HG02938 (cell line): Measurements from ENCODE around the gene FCRL6.

Experiments used
- ATAC-seq: cut with Tn5 transposase; IDR thresholded peaks from one replicate; pipeline ENCODE4 v1.9.1; 2021; ENCODE audit warnings: mild to moderate bottlenecking, moderate library complexity; ENCODE audit not compliant: unreplicated experiment

The FCRL6 gene, protein sequence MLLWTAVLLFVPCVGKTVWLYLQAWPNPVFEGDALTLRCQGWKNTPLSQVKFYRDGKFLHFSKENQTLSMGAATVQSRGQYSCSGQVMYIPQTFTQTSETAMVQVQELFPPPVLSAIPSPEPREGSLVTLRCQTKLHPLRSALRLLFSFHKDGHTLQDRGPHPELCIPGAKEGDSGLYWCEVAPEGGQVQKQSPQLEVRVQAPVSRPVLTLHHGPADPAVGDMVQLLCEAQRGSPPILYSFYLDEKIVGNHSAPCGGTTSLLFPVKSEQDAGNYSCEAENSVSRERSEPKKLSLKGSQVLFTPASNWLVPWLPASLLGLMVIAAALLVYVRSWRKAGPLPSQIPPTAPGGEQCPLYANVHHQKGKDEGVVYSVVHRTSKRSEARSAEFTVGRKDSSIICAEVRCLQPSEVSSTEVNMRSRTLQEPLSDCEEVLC

DNA sequence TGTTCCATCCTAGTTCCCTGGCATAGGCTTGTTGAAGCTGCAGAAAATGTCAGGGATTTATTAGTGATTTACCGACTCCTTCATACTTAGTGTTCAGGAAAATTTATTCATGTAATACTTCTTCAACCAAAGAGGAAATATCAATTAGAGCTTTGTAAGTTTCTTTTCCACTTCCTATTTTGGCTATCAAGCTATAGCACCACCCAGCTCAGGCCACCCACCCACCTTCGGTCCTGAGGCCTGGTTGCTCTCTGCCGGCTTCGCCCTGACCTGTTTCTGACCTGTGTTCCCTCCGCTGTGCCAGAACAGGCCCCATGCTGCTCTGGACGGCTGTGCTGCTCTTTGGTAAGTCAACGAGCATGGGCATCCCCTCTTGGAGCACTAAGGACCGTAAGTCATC is at the start of gene FCRL6:
Gene FCRL6 (plus strand): TSS at position 250 of the 400 bp plus-strand sequence. CDS start 65 bp downstream, at position 315.
- ATAC-seq = no peak

DNA sequence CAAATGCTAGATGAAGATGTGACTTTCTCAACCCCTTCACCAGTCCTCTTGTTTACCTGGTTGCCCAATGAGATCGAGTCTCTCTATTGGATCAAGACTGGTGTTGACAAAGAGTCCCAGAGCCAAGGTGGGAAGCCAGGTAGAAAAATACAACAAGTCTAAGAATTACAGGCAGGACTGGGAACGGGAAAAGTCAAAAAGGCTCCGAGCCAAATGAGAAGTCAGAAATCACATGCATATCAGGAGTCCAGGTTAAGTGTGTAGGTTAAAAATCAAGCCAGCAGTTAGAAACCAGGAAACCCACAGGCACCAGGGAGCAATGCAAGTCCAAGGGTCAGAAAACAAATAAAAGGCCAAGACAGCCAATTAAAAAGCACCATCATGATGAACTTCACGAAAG is 48.8 kb upstream of the FCRL6 start:
- ATAC-seq = no peak

DNA sequence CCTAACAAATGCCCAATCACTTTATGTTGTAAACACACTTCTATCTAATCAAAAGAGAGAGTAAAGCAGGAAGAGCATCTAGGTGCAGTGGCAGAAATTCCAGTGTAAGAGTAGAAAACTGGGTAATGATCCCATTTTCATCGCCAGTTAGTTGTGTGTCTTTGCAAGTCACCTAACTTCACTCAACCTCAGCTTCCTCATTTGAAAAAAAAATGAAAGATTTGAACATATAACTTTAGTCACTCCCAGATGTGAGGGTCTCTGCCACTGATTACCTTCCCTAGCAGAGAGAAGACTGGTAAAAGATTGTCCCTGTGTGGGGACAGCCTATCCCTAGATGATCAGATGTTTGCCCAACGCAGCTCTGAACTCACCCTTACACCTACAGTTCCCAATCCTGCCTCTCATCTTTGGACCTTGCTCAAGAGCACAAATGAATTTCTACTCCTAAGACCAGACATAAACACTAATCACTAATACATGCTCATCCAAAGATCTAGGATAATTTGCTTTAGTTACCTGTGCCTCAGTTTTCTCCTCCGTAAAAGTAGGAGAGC is 46.6 kb upstream of the FCRL6 start:
- no peak for ATAC-seq

DNA sequence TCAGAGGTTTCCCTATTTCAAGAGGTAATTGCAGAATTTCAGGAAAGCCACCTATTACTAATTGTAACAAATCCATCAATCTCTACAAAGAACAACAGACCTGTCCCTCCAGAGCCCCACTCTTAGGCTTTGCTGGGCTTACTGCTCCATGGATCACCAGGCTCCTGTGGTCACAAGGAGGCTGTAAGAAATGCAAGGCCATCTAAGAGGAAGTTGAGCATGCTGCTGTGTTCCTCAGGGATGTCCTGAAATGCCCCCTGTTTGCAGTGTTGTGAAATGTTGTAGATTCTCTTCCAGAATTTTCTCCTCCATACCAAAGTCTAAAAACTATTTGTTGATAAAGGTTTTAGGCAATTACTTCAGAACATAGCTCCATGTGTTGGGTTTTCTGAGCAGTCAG is 45.8 kb upstream of the FCRL6 start:
- ATAC-seq = no peak

DNA sequence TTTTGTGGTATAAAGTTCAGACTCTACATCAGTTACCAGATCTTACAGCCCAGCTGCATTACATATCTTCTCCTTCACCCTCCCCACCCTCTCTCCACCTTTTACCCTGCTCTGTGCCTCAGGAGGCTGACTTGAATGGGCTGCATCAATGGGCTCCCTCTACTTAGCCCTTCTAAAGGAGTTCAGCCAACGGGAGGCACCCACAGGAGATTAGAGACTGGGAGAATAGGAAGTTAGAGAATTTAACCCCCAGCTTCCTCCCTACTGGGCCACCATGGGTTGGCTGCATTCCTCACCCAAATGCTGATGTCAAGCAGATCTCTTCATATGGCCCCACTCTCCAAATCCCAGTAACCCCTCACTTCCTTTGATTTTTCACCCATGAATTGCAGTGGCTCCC is 38.5 kb upstream of the FCRL6 start:
- no peak for ATAC-seq

DNA sequence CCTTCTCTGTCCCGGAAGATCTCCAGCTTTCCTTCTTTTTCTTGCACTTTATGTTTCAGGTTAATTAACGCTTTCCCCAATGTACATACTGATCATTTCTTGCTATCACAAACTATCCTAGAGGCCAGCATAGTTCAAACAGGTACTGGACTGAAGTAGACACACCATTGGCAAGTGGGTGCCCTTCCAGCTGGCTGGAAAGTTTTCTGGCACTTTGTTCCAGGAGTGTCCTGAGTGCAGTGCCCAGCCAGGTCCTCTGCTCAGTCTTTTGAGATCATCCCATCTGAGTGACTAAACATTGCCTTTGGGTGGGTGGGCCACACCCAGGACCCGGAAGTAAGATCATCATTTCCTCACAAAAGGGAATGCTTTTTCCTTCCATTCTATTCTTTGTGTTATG is 36.4 kb upstream of the FCRL6 start:
- ATAC-seq = no peak

DNA sequence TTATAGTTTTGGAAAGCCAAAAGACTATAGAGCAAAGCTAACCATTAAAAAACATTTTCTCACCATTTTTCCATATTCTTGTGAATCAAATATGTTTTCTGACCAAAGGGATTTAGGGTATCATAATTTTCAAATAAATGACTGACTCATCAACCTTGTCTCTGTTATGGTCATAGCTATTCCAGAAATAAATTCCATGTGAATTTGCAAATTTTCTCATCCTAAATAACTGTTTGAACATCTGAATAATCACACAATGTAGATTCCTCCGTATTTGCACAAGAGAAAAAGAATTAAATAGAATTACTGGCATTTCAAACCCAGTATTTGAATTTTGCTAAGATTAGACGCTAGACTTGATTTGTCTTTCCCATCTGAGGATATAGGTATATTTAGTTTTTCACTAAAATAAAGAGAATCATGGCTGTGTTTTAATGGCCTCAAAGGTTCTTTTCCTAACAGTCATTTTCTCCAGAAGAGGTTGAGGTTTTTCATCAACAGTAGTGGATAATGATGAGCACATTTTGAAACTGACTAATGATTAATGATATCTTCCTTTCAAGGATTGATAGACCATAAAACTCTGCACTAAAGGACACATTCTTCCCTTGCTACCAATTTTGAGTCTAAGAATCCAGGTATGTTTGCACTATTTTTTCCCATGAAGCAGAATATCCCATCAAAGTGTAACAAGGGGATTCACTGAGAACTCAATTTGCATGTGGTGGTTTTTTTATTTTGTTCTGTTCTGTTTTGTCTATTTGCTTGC is 30.8 kb upstream of the FCRL6 start:
- ATAC-seq = no peak

DNA sequence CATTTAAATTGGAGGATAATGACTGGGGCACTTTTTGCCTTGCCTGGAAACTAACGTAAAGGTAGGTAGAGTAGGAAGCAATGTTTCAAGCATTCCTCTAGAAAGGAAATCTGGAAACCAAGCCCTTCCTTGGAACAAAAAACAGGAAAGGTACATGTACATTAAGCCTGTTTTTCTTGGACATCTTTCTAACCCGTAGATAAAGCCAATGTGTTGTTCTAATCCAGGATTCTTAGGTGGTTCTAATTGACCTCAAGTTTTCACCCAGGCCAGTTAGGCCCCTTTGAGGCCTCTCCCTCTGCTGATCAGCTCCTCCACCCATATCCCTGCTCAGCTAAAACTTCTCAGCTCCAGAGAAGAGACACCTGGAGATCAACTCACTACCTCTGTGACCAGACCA is 27.7 kb upstream of the FCRL6 start:
- no peak for ATAC-seq

DNA sequence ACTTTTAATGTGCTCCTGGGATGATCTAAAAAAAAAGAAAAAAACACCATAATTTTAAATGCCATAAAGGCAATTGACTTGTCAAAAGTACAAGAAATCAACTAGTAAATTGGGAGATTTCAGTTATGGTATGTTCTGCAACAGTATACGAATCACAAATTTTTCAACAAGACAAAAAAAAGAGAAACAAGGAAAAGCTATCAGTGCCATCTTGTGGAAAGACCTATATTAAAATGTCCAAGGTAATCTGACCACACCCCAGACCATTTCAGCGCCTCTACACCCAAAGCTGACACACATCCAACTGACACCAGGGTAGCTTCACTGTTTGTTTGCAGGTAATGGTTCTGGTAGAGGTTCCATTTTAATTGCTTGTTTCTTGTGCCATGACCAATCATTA is 26.4 kb upstream of the FCRL6 start:
- no peak for ATAC-seq

DNA sequence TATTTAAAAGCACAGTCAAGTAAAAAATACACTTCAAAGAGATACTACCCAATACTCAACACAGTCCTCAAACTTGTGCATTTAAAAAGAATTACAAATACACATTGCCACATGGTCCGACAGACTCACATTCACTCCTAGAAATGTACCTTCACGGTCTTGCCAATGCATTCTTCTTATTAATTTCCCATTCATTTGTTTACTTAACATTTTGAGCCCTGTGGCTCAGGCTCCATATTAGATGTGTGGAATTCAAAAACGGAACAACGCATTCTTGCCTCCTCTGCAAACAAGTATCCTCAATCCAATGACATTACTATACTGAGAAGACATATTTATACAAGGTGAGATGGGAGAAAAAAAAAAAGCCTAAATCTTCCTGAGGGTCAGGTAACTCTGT is 23.9 kb upstream of the FCRL6 start:
- no peak for ATAC-seq

DNA sequence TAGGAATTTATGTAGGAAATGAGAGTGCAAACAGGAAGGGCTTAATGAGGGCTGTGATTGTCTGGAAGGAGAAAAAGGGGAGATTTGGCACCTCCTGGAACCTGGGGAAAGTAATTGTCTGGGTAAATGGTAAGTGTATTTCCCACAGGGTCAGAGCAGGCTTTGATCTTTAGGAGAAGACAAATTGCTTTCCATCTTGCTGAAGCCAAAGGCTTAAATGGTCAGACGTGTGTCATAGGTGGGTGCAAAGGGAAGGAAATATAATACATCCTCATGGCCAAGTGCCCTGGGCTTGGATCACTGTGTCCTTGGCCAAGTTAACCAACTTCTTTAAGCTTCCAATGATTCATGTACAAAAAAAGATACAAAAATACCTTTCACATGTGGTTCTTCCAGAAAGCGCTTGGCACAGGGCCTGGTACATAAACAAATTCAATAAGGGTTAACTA is 22.7 kb upstream of the FCRL6 start:
- ATAC-seq = no peak

DNA sequence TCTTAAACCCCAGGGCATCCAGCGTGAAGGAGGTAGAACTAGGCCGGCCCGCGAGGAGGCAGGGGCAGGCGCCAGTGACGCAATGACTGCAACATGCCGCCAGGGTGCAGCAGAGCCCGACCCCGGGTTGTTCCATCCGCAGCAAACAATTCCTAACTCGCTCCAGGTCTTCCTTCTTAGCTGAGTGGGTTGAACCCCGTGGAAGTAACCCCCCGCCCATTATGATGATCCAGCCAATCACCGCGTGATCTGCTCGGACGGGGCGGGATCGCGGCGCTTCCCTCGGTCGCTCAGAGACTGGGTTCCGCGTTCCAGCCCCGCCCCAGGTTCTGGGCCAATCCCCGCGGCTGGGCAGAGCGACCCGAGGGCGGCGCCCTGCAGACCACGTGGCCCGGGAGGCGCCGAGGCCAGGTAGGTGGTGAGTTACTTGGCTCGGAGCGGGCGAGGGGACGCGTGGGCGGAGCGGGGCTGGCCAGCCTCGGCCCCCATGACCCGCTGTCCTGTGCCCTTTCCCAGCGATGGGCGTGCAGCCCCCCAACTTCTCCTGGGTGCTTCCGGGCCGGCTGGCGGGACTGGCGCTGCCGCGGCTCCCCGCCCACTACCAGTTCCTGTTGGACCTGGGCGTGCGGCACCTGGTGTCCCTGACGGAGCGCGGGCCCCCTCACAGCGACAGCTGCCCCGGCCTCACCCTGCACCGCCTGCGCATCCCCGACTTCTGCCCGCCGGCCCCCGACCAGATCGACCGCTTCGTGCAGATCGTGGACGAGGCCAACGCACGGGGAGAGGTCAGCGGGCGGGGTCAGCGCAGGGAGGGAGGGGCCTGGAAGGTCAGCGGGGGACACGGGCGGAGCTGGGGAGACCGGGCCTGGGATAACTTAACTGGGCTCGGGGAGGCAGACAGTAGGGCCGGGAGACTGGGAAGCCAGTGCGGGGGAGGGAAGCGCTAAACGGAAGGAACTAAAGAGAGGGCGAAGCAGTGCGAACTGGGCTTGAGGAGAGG is 21.3 kb upstream of the FCRL6 start, which contains the start of gene DUSP23:
Gene DUSP23 (plus strand): TSS at position 380 of the 1,000 bp plus-strand sequence. CDS start 139 bp downstream, at position 519.
- peak; percentile 96 for ATAC-seq

DNA sequence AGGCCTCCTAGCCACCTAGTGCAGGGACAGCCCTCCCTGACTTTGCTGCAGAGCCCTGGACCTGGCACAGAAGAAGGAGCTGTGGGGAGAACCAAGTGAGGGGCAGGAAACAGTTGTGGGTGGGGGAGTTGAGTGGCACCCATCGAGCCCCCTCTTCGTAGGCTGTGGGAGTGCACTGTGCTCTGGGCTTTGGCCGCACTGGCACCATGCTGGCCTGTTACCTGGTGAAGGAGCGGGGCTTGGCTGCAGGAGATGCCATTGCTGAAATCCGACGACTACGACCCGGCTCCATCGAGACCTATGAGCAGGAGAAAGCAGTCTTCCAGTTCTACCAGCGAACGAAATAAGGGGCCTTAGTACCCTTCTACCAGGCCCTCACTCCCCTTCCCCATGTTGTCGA is 20.2 kb upstream of the FCRL6 start:
- ATAC-seq = no peak

DNA sequence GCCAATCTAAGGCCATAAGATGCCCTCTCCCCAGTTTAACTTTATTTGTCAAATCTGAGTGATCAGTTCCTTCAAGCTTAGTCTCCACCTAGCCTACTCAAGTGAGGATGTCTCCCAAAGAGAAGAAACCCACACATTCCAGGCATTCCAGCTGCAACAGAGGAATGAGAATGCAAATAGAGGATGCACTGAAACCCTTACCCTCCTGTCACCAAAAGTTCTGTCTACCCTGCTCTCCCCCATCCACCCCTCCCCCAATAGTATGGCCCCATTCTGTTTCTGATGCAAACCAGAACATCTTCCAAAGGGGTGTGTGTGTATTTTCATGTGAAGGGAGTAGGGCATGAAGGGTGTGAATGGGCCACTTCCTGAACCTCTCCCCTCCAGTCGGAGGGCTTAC is 18.4 kb upstream of the FCRL6 start:
- no peak for ATAC-seq

DNA sequence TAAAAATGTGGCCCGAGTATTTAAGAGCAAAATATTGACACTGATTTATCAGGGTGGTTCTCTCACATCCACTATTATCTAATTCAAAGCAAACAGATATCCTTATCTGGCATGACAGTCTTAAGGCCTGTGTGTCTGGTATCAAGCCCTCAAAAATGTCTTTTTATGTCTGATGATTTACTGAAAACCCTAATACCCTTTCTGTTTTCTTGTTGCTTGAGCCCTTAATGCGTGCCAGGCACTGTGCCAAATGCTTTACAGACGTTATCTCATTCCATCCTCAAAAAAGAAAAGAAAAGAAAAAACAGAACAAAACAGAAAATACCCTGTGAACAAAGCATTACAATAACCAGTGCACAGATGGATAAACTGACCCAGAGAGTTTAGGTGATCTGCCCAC is 15.7 kb upstream of the FCRL6 start:
- ATAC-seq = no peak

DNA sequence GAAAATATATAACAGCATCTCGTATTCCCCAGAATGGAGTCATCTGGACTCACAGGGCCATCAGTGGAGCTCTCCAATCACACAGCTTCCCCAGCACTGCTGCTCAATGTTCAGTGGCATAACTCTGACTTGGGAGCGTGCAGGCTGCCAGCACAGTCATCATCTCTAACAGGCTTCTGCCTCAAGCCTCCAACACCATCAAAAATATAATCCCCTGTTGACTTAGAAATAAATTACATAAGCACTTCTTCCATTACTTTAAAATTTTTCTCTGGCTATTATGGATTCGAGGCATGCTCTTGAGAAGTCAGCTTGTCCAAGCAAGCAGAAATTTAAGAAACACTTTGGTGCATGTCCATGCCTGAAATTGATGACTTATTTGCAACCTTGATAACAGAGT is 15.2 kb upstream of the FCRL6 start:
- ATAC-seq = no peak

DNA sequence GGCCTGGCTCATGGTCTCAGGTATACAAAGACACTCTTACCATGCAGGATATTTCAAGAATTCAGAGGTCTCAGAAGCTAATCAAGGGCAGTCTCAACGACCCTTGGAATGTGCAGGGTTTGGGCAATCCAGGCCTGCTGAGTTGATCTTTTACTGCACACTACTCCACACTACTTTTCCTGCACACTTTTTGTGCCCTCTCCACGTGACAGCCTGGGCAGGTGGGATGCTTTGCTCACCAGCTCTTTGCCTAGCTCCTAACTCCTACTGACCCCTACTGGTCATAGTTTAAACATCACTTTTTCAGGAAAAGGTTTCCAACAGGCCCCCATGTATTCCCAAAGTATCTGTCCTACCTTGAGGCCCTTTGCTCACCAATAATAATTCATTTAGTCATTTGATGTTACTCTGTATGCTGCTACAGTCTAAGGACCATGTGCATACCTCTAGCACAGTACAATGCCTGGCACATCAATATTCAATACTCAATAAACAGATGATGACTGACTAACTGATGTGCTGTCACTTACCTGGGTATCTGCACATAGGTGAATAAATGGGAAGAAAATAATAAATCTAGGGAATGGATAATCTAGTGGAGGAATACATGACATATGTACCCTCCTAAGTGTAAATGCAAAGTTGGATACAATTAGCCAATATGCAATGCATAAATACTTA is 11.8 kb upstream of the FCRL6 start:
- ATAC-seq = no peak

DNA sequence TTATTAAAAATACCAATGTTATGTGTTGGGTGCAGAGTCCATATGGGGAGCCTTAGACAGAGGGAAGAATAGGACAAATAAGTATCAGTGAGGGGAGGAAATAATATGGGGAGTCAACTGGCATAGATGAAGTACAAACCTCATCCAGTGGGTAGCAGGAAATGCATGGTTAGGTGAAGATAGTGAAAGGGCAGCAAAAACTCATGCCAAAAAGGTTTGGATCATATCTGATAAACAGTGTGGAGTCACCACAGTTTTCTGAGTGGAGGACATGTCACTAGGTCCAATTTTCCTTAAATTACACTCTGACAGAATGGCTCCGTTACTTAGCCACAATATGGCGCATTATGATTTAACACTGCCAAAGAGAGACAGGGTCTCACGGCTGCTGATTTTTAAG is 11.1 kb upstream of the FCRL6 start:
- no peak for ATAC-seq

DNA sequence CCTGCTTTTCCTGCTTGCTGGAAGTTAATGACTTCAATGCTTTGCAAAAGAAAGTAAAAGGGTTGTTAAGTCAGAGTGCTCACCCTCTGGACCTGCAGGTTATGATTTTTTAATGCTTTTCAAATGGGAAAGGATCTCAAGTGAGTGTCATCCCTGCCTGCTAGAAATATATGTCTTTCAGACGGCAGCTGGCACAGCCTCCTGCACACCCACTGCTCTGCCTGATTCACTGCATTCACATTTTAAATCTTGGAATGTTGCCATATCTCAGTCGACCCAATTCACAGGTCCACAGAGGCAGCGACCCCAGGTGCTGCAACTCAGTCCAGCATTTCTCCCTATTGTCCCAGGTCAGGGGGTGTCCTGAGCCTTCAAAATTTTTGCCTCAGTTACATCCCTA is 10.7 kb upstream of the FCRL6 start:
- ATAC-seq = no peak

DNA sequence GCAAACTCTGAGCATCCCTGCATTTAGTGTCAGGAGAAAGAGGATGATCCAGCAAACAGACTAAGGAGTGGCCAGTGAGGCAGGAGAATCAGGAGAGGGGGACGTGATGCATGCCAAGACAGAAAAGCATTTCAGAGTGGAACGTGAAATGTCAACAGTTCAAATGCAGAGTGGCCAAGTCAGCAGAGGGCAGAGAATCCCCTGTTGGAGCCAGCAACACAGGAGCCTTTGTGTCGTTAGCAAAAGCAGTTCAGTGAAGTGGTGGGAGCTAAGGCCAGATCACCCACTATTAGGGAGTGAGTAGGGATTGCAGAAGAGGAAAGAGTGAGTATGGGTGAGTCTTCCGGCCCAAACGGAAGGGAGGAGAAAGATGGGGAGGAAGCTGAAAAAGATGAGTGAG is 6.6 kb upstream of the FCRL6 start:
- no peak for ATAC-seq
